Measurements from ENCODE around the gene NLRP6.

The NLRP6 gene

DNA sequence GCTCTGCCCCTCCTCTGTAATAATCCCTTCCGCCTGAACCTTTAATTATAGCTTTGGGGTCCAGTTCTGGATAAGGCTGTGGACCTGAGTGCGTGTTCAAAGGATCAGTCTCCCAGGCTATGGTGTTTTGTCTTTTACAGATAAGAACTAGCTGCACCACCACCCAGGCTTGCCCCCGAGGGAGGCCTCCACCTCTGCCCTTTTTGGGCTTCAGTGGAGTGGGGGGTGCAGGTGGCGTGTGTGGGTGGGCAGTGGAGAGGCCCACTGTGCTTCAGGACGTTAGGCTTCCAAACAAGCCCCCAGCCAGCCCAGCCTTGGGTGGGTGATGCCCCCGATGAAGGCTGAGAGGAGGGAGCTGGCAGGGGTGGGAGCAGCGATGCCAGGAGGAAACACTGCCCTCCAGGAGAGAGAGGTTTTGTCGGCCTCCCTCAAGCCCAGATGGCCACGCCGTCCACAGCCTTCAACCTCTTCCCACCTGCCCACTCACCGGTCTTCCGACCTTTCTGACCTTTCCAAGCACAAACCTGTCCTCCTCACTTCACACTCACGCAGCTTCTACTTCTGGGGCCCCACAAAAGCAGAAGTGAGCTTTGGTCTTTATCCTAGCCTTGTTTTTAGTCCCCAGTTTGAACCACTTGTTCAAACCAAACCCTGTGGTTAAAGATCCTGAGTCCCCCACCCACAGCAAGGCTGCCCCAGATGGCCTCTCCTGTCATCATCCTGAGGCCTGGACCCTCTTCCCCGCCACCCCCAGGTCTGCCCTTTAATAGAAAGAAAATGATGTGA lies 21.1 kb upstream of the NLRP6 start:
- H2AFZ ChIP-seq (ENCODE audit: low read depth) = no peak overlapping the region
- no peak overlapping the region for H3K4me2 ChIP-seq
- H3K27me3 ChIP-seq (ENCODE audit: insufficient read depth, low read depth) = no peaks in the 10 kb centered on the region
- H3K4me3 ChIP-seq (IDR thresholded peaks at IDR 0.05; ENCODE audit: insufficient read depth, low read depth, low read length) = no peak overlapping the region
- TF ChIP-seq, protein P1, sequence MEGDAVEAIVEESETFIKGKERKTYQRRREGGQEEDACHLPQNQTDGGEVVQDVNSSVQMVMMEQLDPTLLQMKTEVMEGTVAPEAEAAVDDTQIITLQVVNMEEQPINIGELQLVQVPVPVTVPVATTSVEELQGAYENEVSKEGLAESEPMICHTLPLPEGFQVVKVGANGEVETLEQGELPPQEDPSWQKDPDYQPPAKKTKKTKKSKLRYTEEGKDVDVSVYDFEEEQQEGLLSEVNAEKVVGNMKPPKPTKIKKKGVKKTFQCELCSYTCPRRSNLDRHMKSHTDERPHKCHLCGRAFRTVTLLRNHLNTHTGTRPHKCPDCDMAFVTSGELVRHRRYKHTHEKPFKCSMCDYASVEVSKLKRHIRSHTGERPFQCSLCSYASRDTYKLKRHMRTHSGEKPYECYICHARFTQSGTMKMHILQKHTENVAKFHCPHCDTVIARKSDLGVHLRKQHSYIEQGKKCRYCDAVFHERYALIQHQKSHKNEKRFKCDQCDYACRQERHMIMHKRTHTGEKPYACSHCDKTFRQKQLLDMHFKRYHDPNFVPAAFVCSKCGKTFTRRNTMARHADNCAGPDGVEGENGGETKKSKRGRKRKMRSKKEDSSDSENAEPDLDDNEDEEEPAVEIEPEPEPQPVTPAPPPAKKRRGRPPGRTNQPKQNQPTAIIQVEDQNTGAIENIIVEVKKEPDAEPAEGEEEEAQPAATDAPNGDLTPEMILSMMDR (conservative IDR thresholded peaks at IDR 0.05; ENCODE audit: low read depth, low read length) = no peak
- no peak overlapping the region for H3K27ac ChIP-seq
- H3K9ac ChIP-seq = no peak overlapping the region
- H4K20me1 ChIP-seq (ENCODE audit: insufficient read depth) = no peaks in the 10 kb centered on the region
- H3K79me2 ChIP-seq (ENCODE audit: insufficient read depth, low read depth) = no peaks in the 10 kb centered on the region
- H3K36me3 ChIP-seq (ENCODE audit: insufficient read depth) = no peaks in the 10 kb centered on the region
- no peaks in the 10 kb centered on the region for H3K4me1 ChIP-seq (ENCODE audit: low read depth, poor library complexity, severe bottlenecking)

DNA sequence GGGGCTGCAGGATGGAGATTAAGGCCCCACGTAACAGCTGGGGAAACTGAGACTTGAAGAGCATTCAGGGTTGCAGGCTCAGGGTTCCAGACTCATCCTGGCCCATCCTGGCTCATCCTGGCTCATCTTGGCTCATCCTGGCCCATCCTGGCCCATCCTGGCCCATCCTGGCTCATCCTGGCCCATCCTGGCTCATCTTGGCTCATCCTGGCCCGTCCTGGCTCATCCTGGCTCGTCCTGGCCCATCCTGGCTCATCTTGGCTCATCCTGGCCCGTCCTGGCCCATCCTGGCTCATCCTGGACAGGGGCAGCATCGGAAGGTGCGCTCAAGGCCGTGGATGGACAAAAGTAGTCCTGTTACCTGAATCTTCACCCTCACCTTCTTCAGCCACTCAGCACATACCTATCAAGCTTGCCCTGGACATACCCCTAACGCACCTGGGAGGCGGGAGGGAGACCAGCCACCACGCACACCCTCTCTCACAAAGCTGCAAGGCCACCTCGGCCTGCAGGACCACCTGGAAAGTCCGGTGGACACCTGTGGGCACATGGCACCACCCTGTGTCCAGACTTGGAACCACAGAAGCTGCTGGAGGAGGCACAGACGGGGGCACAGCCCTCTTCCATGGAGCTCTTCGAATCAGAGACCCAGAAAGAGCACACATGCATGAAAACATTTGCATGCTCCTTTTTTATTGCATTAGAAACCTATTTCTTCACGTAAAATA lies 20.3 kb upstream of the NLRP6 start:
- TF ChIP-seq, protein P1 (conservative IDR thresholded peaks at IDR 0.05; ENCODE audit: low read depth, low read length) = no peak
- Histone ChIP-seq H3K27ac (no peak overlapping the region), H3K9ac (no peak overlapping the region), H3K4me1 (ENCODE audit: low read depth, poor library complexity, severe bottlenecking) (no peaks in the 10 kb centered on the region), H3K36me3 (ENCODE audit: insufficient read depth) (no peaks in the 10 kb centered on the region), H3K79me2 (ENCODE audit: insufficient read depth, low read depth) (no peaks in the 10 kb centered on the region), H3K27me3 (ENCODE audit: insufficient read depth, low read depth) (no peaks in the 10 kb centered on the region), H4K20me1 (ENCODE audit: insufficient read depth) (no peaks in the 10 kb centered on the region), H3K4me2 (no peak overlapping the region), H3K4me3 (IDR thresholded peaks at IDR 0.05; ENCODE audit: insufficient read depth, low read depth, low read length) (no peak overlapping the region), H2AFZ (ENCODE audit: low read depth) (no peak overlapping the region)

DNA sequence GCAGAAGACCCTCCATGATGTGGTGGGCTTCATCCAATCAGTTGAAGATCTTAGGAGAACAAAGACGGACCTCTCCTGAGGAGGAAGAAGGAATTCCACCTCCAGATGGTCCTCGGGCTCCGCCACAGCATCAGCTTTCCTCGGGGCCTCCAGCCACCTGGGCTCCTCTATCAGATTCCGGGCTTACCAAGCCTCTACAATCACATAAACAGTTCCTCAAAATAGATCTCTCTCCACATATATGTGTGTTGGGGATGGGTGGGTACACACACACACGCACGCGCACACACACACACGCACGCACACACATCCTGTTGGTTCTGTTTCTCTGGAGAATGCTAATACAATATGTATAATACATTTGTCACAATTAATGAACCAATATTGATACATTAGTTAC lies 18.8 kb upstream of the NLRP6 start:
- H3K4me2 ChIP-seq = no peak overlapping the region
- no peak overlapping the region for H3K9ac ChIP-seq
- H3K79me2 ChIP-seq (ENCODE audit: insufficient read depth, low read depth) = no peaks in the 10 kb centered on the region
- H2AFZ ChIP-seq (ENCODE audit: low read depth) = no peak overlapping the region
- H3K4me3 ChIP-seq (IDR thresholded peaks at IDR 0.05; ENCODE audit: insufficient read depth, low read depth, low read length) = no peak overlapping the region
- TF ChIP-seq, protein P1 (conservative IDR thresholded peaks at IDR 0.05; ENCODE audit: low read depth, low read length) = no peak
- peaks cover 7% of the 10 kb centered on the region for H3K4me1 ChIP-seq (ENCODE audit: low read depth, poor library complexity, severe bottlenecking)
- no peaks in the 10 kb centered on the region for H4K20me1 ChIP-seq (ENCODE audit: insufficient read depth)
- no peak overlapping the region for H3K27ac ChIP-seq
- no peaks in the 10 kb centered on the region for H3K36me3 ChIP-seq (ENCODE audit: insufficient read depth)
- H3K27me3 ChIP-seq (ENCODE audit: insufficient read depth, low read depth) = no peaks in the 10 kb centered on the region

DNA sequence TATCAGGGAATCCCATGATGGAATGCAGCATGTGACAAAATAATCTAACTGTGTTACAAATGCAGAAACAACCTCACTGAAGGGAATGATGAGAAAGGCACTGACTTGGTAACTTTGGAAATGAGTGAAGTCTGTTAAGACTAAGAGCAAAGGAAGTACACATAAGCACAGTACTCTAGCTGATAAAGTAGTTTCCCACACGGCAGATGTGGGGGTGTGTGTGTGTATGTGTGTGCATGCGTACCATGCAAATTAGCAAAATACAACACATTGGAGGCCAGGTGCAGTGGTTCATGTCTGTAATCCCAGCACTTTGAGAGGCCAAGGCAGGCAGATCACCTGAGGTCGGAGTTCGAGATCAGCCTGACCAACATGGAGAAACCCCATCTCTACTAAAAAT lies 16.6 kb upstream of the NLRP6 start:
- Histone ChIP-seq H4K20me1 (ENCODE audit: insufficient read depth) (no peaks in the 10 kb centered on the region), H3K36me3 (ENCODE audit: insufficient read depth) (no peaks in the 10 kb centered on the region), H2AFZ (ENCODE audit: low read depth) (no peak overlapping the region), H3K4me2 (no peak overlapping the region), H3K9ac (no peak overlapping the region), H3K27ac (no peak overlapping the region), H3K4me3 (IDR thresholded peaks at IDR 0.05; ENCODE audit: insufficient read depth, low read depth, low read length) (no peak overlapping the region), H3K4me1 (ENCODE audit: low read depth, poor library complexity, severe bottlenecking) (peaks cover 14% of the 10 kb centered on the region), H3K27me3 (ENCODE audit: insufficient read depth, low read depth) (no peaks in the 10 kb centered on the region), H3K79me2 (ENCODE audit: insufficient read depth, low read depth) (no peaks in the 10 kb centered on the region)
- TF ChIP-seq, protein P1 (conservative IDR thresholded peaks at IDR 0.05; ENCODE audit: low read depth, low read length) = no peak
